Measurements from ENCODE around the gene APMAP. TPM values are rescaled to one million over a fixed set of nuclear protein-coding genes. Genes with fewer than 3 reads are reported as not detected.

APMAP gene
- total RNA-seq, 1 donor from 2014 or later = 76.3 TPM

DNA sequence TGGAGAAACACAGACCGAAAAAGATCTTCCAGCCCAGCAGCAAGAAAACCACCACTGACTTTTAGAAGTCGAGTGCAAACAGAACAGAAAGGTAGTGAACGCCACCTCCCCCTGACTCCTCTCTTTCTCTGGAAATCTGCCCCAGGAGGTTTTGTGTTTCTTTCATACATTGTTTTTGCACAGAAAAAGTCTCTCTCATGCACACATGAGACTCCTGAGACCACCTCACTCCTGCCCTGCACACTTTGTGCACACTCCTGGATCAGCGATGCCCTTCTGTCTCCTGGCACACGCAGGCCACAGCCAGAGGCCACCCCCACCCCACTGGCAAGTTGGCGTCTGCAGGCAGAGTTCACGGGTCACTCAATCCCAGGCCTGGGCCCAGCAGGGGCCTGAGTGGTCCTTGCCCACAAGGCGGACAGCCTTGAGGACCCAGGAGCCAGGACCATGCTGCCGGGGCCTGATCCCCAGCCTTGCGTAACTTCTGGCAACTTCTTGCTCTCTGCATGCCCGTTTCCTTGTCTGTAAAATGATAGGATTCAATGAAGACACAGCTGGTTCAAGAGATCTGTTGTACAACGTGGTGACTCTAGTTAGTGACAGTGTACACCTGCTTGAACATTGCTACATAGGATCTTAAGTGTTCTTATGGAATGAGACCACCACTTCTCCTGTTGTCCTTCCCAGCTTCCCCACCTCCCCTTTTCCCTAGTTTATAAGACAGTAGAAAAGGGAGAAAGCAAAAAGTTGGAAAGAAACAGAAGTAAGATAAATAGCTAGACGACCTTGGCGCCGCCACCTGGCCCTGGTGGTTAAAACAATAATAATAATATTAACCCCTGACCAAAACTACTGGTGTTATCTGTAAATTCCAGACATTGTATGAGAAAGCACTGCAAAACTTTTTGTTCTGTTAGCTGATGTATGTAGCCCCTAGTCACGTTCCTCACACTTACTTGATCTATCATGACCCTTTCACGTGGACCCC lies 73.7 kb downstream of the APMAP start:
- Mint-ChIP-seq H3K9me3 (ENCODE audit: unreplicated experiment) (no peaks in the 10 kb centered on the region), H3K27me3 (ENCODE audit: unreplicated experiment) (peaks cover 27% of the 10 kb centered on the region), H3K4me3 (ENCODE audit: unreplicated experiment) (no peak overlapping the region), H3K36me3 (ENCODE audit: unreplicated experiment) (no peaks in the 10 kb centered on the region), H3K4me1 (ENCODE audit: unreplicated experiment) (peaks cover 11% of the 10 kb centered on the region), H3K27ac (ENCODE audit: unreplicated experiment) (no peak overlapping the region)
- peak; percentile 75 for DNase-seq (ENCODE audit: extremely low spot score, unreplicated experiment)
- TF ChIP-seq, protein P1, sequence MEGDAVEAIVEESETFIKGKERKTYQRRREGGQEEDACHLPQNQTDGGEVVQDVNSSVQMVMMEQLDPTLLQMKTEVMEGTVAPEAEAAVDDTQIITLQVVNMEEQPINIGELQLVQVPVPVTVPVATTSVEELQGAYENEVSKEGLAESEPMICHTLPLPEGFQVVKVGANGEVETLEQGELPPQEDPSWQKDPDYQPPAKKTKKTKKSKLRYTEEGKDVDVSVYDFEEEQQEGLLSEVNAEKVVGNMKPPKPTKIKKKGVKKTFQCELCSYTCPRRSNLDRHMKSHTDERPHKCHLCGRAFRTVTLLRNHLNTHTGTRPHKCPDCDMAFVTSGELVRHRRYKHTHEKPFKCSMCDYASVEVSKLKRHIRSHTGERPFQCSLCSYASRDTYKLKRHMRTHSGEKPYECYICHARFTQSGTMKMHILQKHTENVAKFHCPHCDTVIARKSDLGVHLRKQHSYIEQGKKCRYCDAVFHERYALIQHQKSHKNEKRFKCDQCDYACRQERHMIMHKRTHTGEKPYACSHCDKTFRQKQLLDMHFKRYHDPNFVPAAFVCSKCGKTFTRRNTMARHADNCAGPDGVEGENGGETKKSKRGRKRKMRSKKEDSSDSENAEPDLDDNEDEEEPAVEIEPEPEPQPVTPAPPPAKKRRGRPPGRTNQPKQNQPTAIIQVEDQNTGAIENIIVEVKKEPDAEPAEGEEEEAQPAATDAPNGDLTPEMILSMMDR (IDR thresholded peaks at IDR 0.05) = no peak

DNA sequence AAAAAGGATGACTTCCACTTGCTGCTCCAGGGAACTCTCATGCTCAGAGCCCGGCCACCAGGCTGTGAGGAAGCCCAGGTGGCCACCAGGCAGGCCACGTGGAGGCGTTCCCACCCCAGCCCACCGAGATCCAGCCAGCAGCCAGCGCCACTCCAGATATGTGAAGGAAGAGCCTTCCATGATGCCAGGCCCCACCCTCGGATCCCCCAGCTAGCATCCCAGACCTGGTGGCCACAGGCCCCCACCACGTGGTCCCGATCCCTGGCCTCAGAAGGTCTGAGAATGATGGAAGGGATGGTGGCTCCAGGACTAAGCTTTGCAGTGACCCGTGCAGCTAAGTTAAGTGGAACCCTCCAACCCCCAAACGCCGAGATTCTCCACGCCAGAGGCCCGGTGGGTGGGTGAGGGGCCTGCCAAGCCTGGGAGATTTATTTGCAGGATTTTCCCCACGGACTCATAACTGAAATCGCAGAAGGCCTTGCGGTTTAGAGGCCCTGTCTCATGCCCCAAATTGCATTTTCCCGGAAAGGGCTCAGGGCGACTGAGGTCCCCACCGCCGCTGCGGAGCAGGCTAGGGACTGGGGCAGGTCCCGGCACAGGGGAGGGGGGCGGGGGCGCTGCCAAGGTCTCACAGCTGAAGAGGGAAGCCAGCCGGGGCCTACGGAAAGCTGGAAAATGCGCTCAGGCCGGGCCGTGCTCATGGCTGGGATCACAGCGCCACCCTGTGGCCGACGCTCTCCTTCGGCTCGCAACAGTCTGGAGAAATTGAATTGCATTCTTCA lies 74.6 kb downstream of the APMAP start:
- no peaks in the 10 kb centered on the region for H3K9me3 Mint-ChIP-seq (ENCODE audit: unreplicated experiment)
- H3K27me3 Mint-ChIP-seq (ENCODE audit: unreplicated experiment) = peaks cover 27% of the 10 kb centered on the region
- peaks cover 11% of the 10 kb centered on the region for H3K4me1 Mint-ChIP-seq (ENCODE audit: unreplicated experiment)
- H3K36me3 Mint-ChIP-seq (ENCODE audit: unreplicated experiment) = no peaks in the 10 kb centered on the region
- no peak overlapping the region for H3K27ac Mint-ChIP-seq (ENCODE audit: unreplicated experiment)
- H3K4me3 Mint-ChIP-seq (ENCODE audit: unreplicated experiment) = no peak overlapping the region
- DNase-seq (ENCODE audit: extremely low spot score, unreplicated experiment) = peak; percentile 84
- TF ChIP-seq, protein P1 (IDR thresholded peaks at IDR 0.05) = peak; percentile 92

DNA sequence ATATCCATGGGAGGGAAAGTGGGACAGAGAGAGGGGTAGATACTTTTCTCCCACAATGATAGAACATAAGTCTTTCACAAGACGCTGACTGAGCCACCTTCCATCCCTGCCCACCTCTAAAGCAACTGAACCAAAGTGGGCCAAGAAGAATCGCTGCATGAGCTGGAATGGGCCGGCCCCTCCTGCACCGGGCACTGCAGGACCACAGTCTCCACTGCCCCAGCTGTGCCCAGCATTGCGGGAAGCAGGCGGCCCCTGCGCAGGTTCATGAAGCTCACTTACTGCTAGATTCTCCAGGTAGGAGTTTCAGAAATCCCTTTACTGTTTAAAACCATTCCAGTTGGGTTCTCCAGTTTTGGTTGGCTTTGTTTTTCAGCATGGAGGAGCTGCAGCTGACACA lies 75.5 kb downstream of the APMAP start:
- DNase-seq (ENCODE audit: extremely low spot score, unreplicated experiment) = peak; percentile 77
- Mint-ChIP-seq H3K9me3 (ENCODE audit: unreplicated experiment) (no peaks in the 10 kb centered on the region), H3K4me3 (ENCODE audit: unreplicated experiment) (no peak overlapping the region), H3K27ac (ENCODE audit: unreplicated experiment) (no peak overlapping the region), H3K4me1 (ENCODE audit: unreplicated experiment) (peaks cover 11% of the 10 kb centered on the region), H3K27me3 (ENCODE audit: unreplicated experiment) (peaks cover 27% of the 10 kb centered on the region), H3K36me3 (ENCODE audit: unreplicated experiment) (no peaks in the 10 kb centered on the region)
- TF ChIP-seq, protein P1 (IDR thresholded peaks at IDR 0.05) = no peak

DNA sequence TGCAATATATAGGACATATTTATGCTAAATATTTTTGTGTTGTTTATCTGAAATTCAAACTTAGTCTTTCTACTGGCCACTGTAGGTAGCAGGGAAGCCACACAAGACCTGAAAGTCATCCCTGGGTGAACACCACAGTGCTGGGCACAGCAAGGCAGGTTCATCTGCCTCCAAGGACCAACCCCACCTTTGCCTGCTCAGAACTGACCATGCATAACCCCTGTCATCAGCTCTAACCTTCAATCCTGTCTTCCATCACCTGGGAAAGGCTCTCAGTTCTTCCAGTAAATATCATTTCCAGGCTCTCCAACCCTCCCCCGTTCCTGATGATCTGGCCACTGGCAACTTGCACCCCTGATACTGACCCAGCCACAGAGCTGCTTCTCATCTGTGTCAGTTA lies 76.1 kb downstream of the APMAP start:
- Mint-ChIP-seq H3K27ac (ENCODE audit: unreplicated experiment) (no peak overlapping the region), H3K27me3 (ENCODE audit: unreplicated experiment) (peaks cover 28% of the 10 kb centered on the region), H3K9me3 (ENCODE audit: unreplicated experiment) (no peaks in the 10 kb centered on the region), H3K36me3 (ENCODE audit: unreplicated experiment) (no peaks in the 10 kb centered on the region), H3K4me1 (ENCODE audit: unreplicated experiment) (peaks cover 11% of the 10 kb centered on the region), H3K4me3 (ENCODE audit: unreplicated experiment) (no peak overlapping the region)
- TF ChIP-seq, protein P1 (IDR thresholded peaks at IDR 0.05) = no peak
- peak; percentile 34 for DNase-seq (ENCODE audit: extremely low spot score, unreplicated experiment)

DNA sequence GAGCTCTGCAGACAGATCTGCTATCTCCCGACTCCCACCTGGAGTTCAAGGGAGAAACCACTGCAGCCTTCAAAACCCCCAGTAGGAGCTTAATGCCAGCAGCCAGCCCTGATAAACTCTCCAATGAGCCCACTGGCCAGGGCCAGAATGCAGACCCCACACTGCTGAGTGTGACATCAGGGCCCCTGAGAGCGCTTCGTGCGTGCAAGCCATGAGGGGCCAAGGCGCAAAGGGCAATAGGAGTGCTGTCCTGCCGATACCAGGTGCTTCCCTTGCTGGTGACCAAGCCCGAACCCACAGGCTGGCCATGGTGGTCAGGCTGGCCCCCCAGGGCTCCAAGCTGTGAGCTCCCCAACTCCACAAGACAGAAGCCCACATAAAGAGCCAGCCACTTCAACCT lies 76.7 kb downstream of the APMAP start:
- DNase-seq (ENCODE audit: extremely low spot score, unreplicated experiment) = peak; percentile 78
- no peaks in the 10 kb centered on the region for H3K36me3 Mint-ChIP-seq (ENCODE audit: unreplicated experiment)
- no peak overlapping the region for H3K27ac Mint-ChIP-seq (ENCODE audit: unreplicated experiment)
- no peak overlapping the region for H3K4me3 Mint-ChIP-seq (ENCODE audit: unreplicated experiment)
- peaks cover 9% of the 10 kb centered on the region for H3K4me1 Mint-ChIP-seq (ENCODE audit: unreplicated experiment)
- H3K9me3 Mint-ChIP-seq (ENCODE audit: unreplicated experiment) = no peaks in the 10 kb centered on the region
- H3K27me3 Mint-ChIP-seq (ENCODE audit: unreplicated experiment) = peaks cover 26% of the 10 kb centered on the region
- TF ChIP-seq, protein P1 (IDR thresholded peaks at IDR 0.05) = no peak

All from osteocyte (in vitro differentiated cells).